Renal pelvis (tissue), 4 donors: ENCODE results near the gene CHST13. TPM values are rescaled to one million over a fixed set of nuclear protein-coding genes. Genes with fewer than 3 reads are reported as not detected.

Experiments
- DNase-seq: peaks from one replicate; pipeline ENCODE4 v3.0.0-alpha.2; 2013
- polyA plus RNA-seq, 3 donors: library from polyadenylated mRNA; unstranded; fragments of 120-200 nt; gene quantifications; one replicate each; pipeline ENCODE4 v1.2.1, GENCODE V29; 2013; ENCODE audit not compliant: insufficient read length in 3 of 3

CHST13 gene
- polyA plus RNA-seq, 3 donors = 7.4 to 11.0 (median 8.1) TPM

DNA sequence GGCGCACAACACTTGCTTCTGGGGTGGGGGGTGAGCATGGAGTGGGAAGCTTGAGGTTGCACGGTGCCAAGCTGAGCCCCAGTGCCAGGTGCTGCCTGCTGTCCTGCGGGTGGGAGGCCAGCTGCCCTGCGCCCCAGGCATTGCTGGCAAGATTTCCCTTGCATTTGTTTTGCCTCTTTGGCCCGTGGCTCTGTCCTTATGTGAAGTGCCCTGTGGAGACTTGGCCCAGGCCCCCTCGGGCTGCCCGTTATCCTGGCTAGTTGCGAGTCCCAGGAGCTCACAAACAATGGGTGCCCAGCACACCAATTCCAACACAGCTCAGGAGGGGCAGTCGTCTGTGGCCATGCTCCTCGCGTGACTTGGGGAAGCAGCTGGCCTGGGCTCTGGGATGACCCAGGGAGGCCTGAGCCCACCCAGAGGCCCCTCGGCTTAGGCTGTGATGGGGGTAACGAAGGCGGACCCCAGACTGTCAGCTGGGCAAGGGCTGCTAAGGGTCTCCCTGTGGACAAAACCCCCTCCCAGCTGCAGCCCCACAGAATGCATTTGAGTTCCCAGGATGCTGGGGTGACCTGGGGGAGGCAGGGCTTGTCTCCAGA lies 28.8 kb downstream of the CHST13 start:
- DNase-seq = no peak

GRCh38 chr3:126553284-126554084 lies 29.5 kb downstream of the CHST13 start:
- no peak for DNase-seq

DNA sequence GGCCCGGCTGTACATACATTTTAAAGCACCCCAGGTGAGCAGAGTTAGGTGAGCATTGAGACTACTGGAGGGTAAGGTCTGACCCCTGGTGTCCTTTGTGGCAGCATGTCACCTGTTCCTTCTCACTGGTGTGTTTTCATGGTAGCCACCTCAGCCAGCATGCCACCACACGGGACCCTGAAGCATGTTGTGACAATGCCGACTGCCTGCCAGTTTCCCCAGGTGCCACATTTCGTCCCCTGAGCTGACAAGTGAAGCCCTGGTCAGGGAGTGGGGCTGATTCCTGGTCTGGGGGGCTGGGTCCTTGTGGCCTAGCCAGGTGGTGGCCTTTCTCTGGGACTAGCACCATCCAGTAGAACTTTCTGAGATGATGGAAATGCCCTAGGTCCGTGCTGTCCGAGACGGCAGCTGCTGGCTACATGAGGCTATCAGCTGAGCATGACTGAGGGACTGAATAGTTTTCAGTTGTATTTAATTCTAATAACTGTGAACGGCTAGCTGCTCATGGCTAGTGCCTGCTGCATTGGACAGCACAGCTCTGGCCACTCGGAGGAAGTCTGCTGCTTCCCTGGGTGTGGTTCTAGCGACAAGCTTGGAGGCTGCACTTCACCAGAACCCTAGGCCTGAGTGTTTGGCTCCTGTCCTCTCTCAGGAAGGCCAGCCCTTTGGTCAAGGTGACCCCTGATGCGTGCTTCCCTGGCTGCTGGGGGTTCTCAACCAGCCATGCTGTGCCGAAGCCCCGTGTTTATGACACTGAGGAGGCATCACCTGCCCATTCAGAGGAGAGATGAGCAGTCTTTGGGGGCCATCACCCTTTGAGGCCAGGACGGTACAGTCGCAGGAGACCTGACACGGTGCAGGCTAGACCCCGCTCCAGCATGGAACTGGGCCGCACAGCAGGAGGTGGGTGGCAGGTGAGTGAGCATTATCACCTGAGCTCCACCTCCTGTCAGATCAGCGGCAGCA lies 30.9 kb downstream of the CHST13 start:
- no peak for DNase-seq

GRCh38 chr3:126555795-126556636 lies 32.1 kb downstream of the CHST13 start:
- DNase-seq = no peak

DNA sequence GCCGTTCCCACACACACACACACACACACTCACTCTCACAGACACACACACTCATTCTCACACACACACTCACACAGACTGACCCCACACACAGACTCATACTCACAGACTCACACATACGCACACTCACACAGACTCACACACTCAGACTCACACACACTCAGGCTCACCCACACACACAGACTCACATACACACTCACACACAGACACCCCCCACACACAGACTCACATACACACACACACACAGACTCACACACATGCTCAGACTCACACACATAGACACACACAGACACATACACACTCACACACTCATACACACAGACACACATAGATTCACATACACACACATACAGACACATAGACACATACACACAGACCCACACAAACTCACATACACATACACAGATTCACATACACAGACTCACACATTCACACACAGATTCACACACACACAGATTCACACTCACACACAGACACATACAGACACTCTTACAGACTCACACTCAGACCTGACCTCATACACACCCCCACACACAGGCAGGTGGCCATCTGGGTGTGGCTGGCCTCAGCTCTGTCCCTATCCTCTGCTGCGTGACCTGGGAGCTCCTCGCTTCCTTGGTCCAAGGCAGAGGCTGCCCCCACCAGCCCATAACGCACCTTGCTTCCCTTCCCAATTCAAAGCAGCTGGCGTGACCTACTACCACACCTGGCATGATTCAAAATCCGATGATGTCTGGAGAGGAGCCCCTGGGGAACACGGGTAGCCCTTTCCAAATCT lies 32.9 kb downstream of the CHST13 start:
- DNase-seq = no peak

DNA sequence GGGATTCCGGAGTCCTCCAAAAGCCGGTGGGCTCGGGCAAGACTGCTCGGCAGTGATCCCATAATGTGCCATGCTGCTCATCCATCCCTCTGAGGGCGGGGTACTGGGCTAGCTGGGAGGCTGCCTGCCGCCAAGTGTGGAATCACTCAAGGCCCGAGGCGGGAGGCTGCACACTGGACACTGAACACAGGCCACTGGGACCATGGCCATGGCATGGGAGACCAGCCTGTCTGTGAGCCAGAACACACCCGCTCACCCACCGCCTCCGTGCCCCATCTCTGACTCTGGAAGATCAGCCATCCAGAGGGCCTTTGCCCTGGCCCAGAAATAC lies 33.4 kb downstream of the CHST13 start:
- no peak for DNase-seq

DNA sequence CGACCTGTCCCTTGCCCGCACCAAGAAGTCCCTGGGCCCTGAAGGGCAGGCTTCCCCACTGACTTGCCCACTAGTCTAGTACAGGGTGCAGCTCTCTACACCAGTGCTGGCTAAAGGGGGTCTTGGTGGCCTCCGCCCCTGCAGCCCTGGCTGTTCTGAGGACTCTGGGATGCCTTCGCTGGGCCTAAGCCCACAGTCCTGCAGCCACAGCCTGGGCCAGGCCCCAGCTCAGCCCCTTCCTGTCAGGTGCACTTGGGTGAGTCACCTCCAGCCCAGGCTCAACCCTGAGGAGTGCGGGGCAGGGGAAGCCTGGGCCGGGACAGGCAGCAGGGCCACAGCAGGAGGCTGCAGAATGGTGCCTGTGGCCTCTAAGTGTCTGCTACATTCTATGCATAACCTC lies 33.8 kb downstream of the CHST13 start:
- DNase-seq = no peak

GRCh38 chr3:126558336-126559071 lies 34.5 kb downstream of the CHST13 start, which contains the start of gene C3orf22:
TSS of gene C3orf22 (minus strand) at chr3:126558932. CDS start at chr3:126553390, 5,542 bp downstream.
- no peak for DNase-seq

- no peak for DNase-seq
Observed at GRCh38 chr3:126562737-126563276, 38.9 kb downstream of the CHST13 start.

GRCh38 chr3:126567696-126568438 lies 43.9 kb downstream of the CHST13 start:
- DNase-seq = no peak

GRCh38 chr3:126568776-126569342 lies 44.9 kb downstream of the CHST13 start:
- DNase-seq = no peak

DNA sequence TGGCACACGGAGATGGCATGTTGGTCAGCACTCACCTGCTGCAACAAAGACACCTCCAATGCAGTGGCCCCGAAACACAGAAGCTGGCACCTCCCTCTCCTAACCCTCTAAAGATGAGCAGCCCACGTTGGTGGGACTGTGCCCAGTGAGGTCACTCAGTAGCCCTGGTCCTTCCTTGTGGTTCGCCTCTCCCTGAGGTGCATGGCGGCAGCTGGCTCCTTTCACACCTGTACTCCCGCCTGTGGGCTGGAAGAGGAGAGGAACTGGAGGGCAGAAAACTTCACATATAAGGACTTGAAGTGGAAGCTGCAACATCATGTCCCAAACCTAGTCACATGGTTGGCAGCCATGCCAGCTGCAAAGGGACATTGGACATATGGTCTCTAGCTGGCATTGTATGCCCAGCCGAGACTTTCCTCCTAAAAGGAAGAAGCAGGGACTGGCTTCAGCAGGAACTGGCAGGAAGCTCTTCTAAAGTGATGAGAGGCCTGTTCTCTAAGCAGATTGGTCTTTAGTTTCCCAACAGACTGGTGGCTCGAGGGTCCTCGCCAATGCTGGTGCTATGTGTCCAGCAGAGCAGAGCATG lies 45.5 kb downstream of the CHST13 start:
- no peak for DNase-seq

GRCh38 chr3:126570103-126570541 lies 46.2 kb downstream of the CHST13 start:
- no peak for DNase-seq

GRCh38 chr3:126571078-126571477 lies 47.1 kb downstream of the CHST13 start:
- DNase-seq = no peak

DNA sequence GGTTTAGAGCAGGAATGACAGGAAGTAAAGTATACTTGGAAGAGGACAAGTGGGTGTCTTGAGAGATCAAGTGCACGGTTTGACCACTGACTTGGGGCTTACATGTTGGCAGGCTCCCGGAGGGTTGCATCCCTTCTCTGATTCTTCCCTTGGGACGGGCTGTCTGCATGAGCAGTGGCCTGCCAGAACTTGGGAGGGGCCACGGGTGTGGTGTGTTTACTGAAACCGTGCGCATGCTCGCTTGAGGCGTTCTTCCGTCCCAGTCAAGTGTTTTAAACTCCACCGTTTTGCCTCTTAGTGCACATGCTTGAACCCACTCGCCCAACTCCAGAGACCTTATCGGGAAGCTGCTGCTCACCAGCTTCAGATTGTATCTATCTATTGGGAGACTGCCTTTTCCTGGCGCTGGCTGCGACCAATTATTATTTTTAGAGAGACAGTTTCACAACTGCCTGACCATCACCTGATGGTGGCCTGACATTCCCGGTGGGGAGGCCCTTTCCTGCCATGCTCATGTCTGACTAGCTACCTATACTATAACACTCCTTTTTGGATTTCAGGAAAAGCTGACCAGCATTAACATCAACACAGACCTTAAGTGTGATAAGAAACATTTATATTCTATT lies 49.6 kb downstream of the CHST13 start:
- no peak for DNase-seq

DNA sequence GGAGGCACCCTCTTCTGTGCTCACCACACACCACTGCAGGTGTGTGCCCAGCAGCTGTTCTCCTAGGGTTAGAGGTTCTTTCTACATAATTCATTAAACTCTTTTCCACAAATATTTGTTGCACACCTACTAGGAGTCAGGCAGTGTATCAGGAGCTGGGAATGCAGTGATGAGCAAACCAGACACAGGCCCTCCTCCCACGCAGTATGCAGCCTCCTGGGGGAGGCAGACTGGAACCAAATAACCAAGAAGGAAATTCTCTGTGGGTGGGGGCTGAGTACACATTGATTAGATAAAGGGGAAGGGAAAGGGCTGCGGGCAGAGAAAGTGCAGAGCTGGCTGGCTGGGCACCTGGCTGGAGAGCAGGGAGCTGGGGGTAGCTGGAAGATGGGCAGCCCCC lies 53.3 kb downstream of the CHST13 start:
- no peak for DNase-seq

DNA sequence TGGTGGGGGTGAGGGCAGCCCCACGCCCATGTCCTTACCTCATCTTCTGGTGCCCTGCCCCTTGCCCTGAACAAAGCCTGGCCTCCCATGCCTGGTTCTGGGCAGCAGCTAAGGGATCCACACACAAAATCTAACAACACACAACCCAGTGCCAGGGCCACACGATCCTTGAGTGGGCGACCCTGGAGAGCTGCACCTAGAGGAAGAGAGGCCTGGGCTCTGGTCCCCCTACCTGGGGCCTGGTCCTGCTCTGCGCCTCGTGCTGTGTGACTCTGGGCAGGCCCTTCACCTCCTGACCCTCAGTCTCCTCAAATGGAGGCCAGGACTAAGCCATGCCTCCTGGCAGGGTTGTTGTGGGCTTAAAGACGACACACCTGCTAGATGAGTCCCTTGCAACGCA lies 54.7 kb downstream of the CHST13 start:
- no peak for DNase-seq

DNA sequence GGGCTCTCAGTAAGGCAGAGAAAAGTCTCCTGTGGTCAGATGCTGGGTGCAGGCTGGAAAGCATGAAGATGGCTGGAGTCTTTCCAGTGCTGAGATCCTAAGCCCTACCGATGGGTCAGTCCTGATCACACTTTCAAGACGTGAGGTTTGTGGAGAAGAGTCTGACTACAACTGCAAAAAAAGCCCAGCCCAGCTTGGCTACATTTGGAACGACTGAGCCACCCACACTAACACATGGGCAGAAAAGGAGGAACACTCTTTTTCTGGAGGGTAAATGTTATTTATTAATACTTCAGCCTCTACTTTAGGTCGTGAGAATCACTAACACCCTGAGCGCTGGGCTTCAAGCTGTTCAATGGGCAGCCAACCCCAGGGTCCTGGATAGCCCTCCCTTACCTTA lies 56.8 kb downstream of the CHST13 start:
- no peak for DNase-seq
